Caki2 (cell line): ENCODE measurements around the gene CIP2A. TPM values are rescaled to one million over a fixed set of nuclear protein-coding genes. Genes with fewer than 3 reads are reported as not detected.
"Not testable (repeated sequence)": the region's sequence is repeated elsewhere in the genome, so short reads cannot be mapped to it uniquely, and the experiment has no call there.

ENCODE experiments used
- DNase-seq: peaks from one replicate; pipeline ENCODE4 v3.0.0-alpha.2; 2015; ENCODE audit warnings: low read depth
- in situ Hi-C: cut with HindIII; loops from 2 replicates; pipeline ENCODE4 v1.10.0; 2016; ENCODE audit warnings: low sequenced_read_pairs, low pct_unique_long_range_greater_than_20kb, mixed read lengths
- total RNA-seq: library from RNA; depleted of rRNA; stranded (reverse); fragments of >200 nt; shearing (Covaris generic); gene quantifications from 2 replicates; pipeline ENCODE4 v1.2.3, GENCODE V29; 2014; ENCODE audit warnings: low replicate concordance; rRNA removed

CIP2A gene
- 13.2 and 16.7 TPM in 2 replicates for total RNA-seq

GRCh38 chr3:108589081-108589997 is at the start of gene CIP2A, which contains the start of gene DZIP3:
TSS of gene CIP2A (minus strand) at chr3:108589438. CDS start at chr3:108589375, 63 bp downstream.
TSS of gene DZIP3 (plus strand) at chr3:108589722. CDS start at chr3:108605407, 15,685 bp downstream.
- in situ Hi-C loops, result no loop called here
- DNase-seq, result peak; percentile 92

DNA sequence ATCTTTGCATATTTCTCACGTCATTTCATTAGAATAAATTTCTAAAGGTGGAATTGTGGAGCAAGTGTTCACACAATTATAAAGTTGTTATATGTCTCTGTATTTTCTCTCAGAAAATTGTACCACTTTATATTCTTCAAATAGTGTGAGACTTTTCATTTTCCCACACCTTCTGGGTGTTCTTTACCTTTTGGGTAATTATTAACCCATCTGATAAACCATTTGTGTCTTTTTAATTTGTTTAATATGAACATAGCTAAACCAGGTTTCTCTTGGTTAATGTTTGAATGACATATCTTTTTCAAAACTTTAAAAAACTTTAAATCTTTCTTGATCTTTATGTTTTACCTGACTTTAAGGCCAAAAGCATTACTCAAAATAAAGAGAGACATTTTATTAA is 40.7 kb upstream of the CIP2A start:
- DNase-seq, result no peak
- in situ Hi-C loops, result no loop called here

DNA sequence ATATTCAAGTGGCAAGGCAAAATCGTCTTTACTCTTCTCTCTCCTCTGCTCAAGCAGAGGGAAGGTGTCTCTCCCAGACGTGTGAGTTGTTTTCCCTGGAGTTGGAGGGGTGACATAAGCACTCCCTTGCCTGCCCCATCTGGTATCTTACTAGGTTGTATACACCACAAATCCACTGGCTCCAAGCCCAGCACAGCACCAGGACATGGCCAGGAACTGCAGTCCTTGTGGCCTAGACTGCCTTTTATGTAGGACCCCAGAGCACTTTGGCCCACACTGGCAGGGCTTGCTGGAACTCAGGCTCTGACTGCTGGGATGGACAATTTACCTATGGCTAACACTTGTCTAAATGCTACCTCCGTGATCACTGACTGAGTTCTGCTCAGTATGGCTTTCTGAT is 34.3 kb upstream of the CIP2A start:
- DNase-seq, result no peak
- in situ Hi-C loops, result no loop called here

DNA sequence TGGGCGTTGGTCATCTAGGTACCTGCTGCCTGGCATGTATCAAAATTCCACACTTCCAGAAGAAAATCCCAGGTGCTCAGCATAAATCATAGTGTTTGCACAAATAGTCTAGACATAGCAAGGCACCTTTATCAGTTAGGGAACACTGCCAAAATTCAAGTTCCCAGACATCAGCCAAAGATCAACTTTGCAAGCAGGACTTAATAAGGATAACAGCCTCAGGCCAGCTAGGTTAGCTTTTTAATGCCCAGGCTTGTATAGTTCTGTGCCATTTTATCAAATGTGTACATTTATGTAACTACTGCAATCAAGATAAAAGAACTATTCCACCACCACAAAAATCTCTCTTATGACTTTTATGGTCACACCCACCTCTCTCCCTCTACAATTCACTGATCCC is 31.0 kb upstream of the CIP2A start:
- no peak for DNase-seq
- in situ Hi-C loops, result no loop called here

DNA sequence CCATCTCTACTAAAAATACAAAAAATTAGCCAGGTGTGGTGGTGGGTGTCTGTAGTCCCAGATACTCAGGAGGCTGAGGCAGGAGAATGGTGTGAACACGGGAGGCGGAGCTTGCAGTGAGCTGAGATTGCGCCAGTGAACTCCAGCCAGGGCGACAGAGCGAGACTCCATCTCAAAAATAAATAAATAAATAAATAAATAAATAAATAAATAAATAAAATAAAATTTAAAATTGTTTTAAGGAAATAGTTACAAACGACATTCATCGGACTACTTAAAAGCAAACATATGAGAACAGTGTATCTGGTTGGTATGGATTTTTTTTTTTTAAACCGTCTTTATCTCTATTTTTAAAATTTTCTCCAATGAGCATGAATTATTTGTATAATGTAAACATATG is 26.9 kb upstream of the CIP2A start:
- DNase-seq, in situ Hi-C loops: not testable (repeated sequence)

DNA sequence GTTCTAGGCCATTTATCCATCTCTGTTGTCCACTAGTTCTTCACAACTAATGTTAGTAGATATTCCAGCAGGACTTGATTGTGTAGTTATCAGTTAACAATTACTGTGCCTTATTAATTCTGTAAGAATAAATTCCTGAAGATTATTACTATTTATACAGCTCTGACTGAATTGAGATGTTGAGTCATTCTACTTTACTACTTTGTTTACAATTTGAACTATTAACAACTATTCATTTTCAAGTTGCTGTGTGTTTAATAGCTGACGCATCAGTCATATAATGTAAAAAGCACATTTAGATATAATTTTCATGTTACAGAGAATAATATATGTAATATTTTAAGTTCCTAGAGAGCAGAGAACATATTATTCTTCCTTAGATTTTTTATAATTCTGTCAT is 21.4 kb upstream of the CIP2A start:
- DNase-seq, result no peak
- in situ Hi-C loops, result no loop called here

GRCh38 chr3:108608750-108609149 is 19.5 kb upstream of the CIP2A start:
- in situ Hi-C loops, result no loop called here
- no peak for DNase-seq

DNA sequence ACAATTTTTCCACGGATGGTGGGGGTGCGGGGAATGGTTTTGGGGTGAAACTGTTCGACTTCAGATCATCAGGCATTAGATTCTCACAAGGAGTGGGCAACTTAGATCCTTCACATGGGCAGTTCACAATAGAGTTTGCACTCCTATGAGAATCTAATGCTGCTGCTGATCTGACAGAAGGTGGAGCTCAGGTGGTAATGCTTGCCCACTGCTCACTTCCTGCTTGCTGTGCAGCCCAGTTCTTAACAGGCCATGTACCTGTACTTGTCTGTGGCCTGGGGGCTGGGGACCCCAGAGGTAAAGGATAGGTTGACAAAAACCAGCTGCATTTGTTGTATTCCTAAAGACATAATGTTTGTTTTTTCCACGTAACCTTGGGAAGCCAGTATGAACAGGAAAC is 16.3 kb upstream of the CIP2A start:
- in situ Hi-C loops, result no loop called here
- no peak for DNase-seq

- DNase-seq, result no peak
- in situ Hi-C loops, result no loop called here
These were observed 15.8 kb upstream of the CIP2A start for GRCh38 chr3:108605028-108605427.

DNA sequence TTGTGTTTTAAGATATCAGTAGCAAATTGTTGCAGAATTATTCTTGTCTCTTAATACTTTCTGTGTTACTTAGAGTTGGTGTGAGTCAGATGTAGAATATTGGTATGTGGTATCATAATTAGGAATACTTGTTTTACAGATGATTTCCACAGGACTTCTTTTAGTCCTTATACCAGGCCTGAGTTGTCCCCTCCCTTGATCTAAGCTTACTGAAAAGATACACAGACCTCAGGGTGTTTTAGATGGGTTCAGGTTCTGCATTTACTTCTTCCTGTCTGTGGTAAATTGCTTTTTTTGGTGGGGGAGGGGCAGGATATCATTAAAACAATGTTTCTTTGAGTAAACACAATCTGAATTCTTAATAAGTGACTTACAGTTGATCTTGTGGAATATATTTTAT is 14.5 kb upstream of the CIP2A start:
- no peak for DNase-seq
- in situ Hi-C loops, result no loop called here

GRCh38 chr3:108602935-108603294 is 13.7 kb upstream of the CIP2A start:
- no peak for DNase-seq
- in situ Hi-C loops, result no loop called here

GRCh38 chr3:108602249-108602934 is 13.2 kb upstream of the CIP2A start:
- in situ Hi-C loops, result no loop called here

GRCh38 chr3:108599677-108600409 is 10.6 kb upstream of the CIP2A start:
- in situ Hi-C loops, result no loop called here
- no peak for DNase-seq

More at GRCh38 chr3:108602249-108602934, 13.2 kb upstream of the CIP2A start:
- DNase-seq, result no peak

- in situ Hi-C loops, result no loop called here
- no peak for DNase-seq
These were observed 9.1 kb upstream of the CIP2A start for GRCh38 chr3:108598375-108598774.

GRCh38 chr3:108595321-108595720 is 6.1 kb upstream of the CIP2A start:
- in situ Hi-C loops, result no loop called here
- no peak for DNase-seq

- in situ Hi-C loops, result no loop called here
- no peak for DNase-seq
These were observed 1.2 kb upstream of the CIP2A start for GRCh38 chr3:108590460-108590859.

GRCh38 chr3:108589998-108590323 is 723 bp upstream of the CIP2A start:
- in situ Hi-C loops, result no loop called here
- DNase-seq, result no peak

DNA sequence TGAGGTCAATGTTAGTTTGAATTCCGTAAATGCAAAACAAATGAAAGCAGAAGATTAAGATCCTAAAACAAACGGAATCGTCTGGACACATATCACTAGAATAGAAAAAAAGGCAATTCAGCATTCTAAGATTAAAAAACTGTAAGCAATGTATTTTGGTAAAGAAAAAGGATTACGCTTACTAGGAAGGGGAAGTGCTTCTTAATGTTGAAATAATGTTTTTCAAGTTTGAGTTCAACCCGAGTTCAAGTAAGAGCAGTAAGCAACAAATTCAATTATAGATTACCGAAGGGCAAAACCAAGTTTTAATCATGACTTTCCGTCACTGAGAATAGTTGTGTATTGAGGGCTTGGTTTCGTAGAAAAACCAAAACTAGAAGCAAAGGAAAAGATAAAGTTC is 637 bp downstream of the CIP2A start:
- in situ Hi-C loops, result no loop called here
- DNase-seq, result no peak

GRCh38 chr3:108578064-108578463 is 11.2 kb downstream of the CIP2A start:
- no peak for DNase-seq
- in situ Hi-C loops, result no loop called here
